ENCODE measurements around the gene DUSP9.

Gene DUSP9

GRCh38 chrX:153637121-153638040, 9.6 kb upstream of the DUSP9 start:
- no peaks in the 10 kb centered on the region for H3K9me3 ChIP-seq (ENCODE audit: control insufficient read depth, insufficient read depth, low read depth, low read length)
- no peaks in the 10 kb centered on the region for H3K36me3 ChIP-seq (ENCODE audit: control insufficient read depth in 2 of 2, insufficient read depth in 1 of 2, low read length in 2 of 2)
- no peak overlapping the region for H3K4me3 ChIP-seq (ENCODE audit: low read depth, low read length)
- H3K27ac ChIP-seq (ENCODE audit: extremely low read depth, low read depth, low read length): no peak overlapping the region
- POLR2A ChIA-PET: no interaction called here
- TF ChIP-seq ZNF341 (tag by site-specific recombination; IDR thresholded peaks at IDR 0.05; ENCODE audit: low read depth): no peak
- TF ChIP-seq ZNF404 (tag by site-specific recombination; IDR thresholded peaks at IDR 0.05): no peak
- TF ChIP-seq ZIC2 (tag by site-specific recombination; IDR thresholded peaks at IDR 0.05): no peak
- TF ChIP-seq ZNF18 (tag by site-specific recombination; IDR thresholded peaks at IDR 0.05): no peak
- no peak for TF ChIP-seq ZNF394 (tag by site-specific recombination; IDR thresholded peaks at IDR 0.05; ENCODE audit: borderline replicate concordance)
- no peak for TF ChIP-seq BCL11A (tag by site-specific recombination; IDR thresholded peaks at IDR 0.05; ENCODE audit: low read depth)
- no peak for TF ChIP-seq ZNF433 (tag by site-specific recombination; IDR thresholded peaks at IDR 0.05; ENCODE audit: low read depth)
- no peak for TF ChIP-seq TSHZ1 (tag by site-specific recombination; IDR thresholded peaks at IDR 0.05; ENCODE audit: borderline replicate concordance)
- TF ChIP-seq HIC1 (tag by site-specific recombination; IDR thresholded peaks at IDR 0.05): no peak
- TF ChIP-seq ZNF529 (tag by site-specific recombination; IDR thresholded peaks at IDR 0.05; ENCODE audit: insufficient replicate concordance): no peak
- TF ChIP-seq ZNF324 (tag by site-specific recombination; IDR thresholded peaks at IDR 0.05): no peak
- no peak for TF ChIP-seq ZNF423 (tag by site-specific recombination; IDR thresholded peaks at IDR 0.05)
- no peak for TF ChIP-seq BCL6B (tag by site-specific recombination; IDR thresholded peaks at IDR 0.05)
- TF ChIP-seq ZNF274 (IDR thresholded peaks at IDR 0.05; ENCODE audit: low read length): no peak
- no peak for TF ChIP-seq ZNF274 (tag by site-specific recombination; IDR thresholded peaks at IDR 0.05; ENCODE audit: borderline replicate concordance)
- H3K4me1 ChIP-seq (ENCODE audit: control insufficient read depth, insufficient read depth, low read length): no peaks in the 10 kb centered on the region
- CTCF ChIA-PET: interaction anchor here (0.9 to 3.0 kb wide), 13 partner anchors 8 to 82 kb away, joined by 3 to 21 read pairs (median 6); partner anchors contain the start of gene CCNQ

All from HEK293 (cell line).